ENCODE results near the gene MRPL20. TPM values are rescaled to one million over a fixed set of nuclear protein-coding genes. Genes with fewer than 3 reads are reported as not detected.
"Not testable (repeated sequence)": the region's sequence is repeated elsewhere in the genome, so short reads cannot be mapped to it uniquely, and the experiment has no call there.

Gene MRPL20
- total RNA-seq, 1 donor: 53.9 TPM

GRCh38 chr1:1418464-1419362, 11.6 kb upstream of the MRPL20 start:
- Histone ChIP-seq H2AFZ (ENCODE audit: low read length) (no peak overlapping the region), H3K27ac (ENCODE audit: low read depth, low read length) (no peak overlapping the region), H3K9me3 (ENCODE audit: low read depth, low read length) (no peaks in the 10 kb centered on the region), H3K27me3 (ENCODE audit: insufficient read depth, low read length) (no peaks in the 10 kb centered on the region), H3K4me3 (ENCODE audit: insufficient read depth, low read length) (no peak overlapping the region), H3K36me3 (ENCODE audit: insufficient read depth, low read length) (no peaks in the 10 kb centered on the region), H3K4me1 (ENCODE audit: insufficient read depth, low read length) (peaks cover 7% of the 10 kb centered on the region), H3K79me2 (ENCODE audit: insufficient read depth, low read length) (no peaks in the 10 kb centered on the region), H4K20me1 (ENCODE audit: insufficient read depth, low read length) (no peaks in the 10 kb centered on the region), H3K4me2 (ENCODE audit: insufficient read depth, low read length) (no peak overlapping the region)
- TF ChIP-seq, protein P1, sequence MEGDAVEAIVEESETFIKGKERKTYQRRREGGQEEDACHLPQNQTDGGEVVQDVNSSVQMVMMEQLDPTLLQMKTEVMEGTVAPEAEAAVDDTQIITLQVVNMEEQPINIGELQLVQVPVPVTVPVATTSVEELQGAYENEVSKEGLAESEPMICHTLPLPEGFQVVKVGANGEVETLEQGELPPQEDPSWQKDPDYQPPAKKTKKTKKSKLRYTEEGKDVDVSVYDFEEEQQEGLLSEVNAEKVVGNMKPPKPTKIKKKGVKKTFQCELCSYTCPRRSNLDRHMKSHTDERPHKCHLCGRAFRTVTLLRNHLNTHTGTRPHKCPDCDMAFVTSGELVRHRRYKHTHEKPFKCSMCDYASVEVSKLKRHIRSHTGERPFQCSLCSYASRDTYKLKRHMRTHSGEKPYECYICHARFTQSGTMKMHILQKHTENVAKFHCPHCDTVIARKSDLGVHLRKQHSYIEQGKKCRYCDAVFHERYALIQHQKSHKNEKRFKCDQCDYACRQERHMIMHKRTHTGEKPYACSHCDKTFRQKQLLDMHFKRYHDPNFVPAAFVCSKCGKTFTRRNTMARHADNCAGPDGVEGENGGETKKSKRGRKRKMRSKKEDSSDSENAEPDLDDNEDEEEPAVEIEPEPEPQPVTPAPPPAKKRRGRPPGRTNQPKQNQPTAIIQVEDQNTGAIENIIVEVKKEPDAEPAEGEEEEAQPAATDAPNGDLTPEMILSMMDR (IDR thresholded peaks at IDR 0.05; ENCODE audit: extremely low read depth, low read depth, low read length): no peak
- DNase-seq (ENCODE audit: insufficient read length, low spot score, missing footprints): peak; percentile 83

DNA sequence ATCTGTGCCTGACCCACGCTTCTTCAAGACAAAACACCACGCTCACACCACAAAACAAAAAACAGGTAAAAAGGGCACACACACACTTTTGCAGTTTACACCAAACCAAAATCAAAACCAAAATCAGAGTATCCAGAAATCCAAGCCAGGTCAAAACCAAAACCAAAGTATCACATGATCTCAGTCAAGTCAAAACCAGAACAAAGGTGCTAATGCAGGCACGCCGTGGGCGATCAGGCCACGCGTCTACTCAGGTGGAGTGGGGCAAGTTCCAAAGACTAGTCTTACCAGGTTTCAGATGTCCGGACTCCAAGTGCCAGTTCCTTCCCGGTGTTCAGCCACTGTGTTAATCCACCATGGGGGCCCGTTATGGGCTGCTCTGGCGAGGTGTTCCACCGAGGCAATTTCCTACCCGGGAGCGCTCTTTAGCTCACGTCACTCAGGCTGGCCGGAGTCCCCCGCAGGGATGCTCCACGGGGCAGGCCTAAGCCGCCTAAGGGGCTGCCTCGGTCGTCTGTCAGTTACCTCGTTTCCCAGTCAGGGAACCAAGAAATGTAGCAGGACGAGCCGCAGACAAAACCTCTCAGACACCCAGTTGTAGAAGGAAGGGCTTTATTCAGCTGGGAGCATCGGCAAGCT, 10.9 kb upstream of the MRPL20 start:
- not testable (repeated sequence) for H3K4me3 ChIP-seq (ENCODE audit: insufficient read depth, low read length); H3K4me2 ChIP-seq (ENCODE audit: insufficient read depth, low read length); H3K27me3 ChIP-seq (ENCODE audit: insufficient read depth, low read length); H4K20me1 ChIP-seq (ENCODE audit: insufficient read depth, low read length); H3K4me1 ChIP-seq (ENCODE audit: insufficient read depth, low read length); H3K9me3 ChIP-seq (ENCODE audit: low read depth, low read length); H3K36me3 ChIP-seq (ENCODE audit: insufficient read depth, low read length); H3K27ac ChIP-seq (ENCODE audit: low read depth, low read length); H2AFZ ChIP-seq (ENCODE audit: low read length); H3K79me2 ChIP-seq (ENCODE audit: insufficient read depth, low read length); DNase-seq (ENCODE audit: insufficient read length, low spot score, missing footprints)

DNA sequence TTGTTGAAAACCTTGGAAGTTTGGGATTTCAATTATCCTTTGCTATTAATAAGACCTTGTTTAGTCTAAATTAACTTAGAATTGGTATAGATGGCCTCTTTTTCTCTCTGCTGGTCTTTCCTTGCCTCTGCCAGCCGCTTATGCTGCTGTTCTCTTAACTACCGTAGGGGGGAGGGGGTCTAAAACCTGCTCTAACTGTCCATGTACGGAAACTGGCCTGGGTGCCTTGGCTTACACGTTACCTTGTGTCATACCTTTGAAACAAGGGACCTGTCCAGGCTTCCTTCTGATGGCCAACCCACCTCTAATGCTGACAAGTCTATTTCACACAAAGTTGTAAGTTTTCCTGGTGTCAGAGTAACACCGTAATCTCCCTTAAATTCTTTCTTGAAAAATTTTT, 10.3 kb upstream of the MRPL20 start:
- H3K4me2 ChIP-seq (ENCODE audit: insufficient read depth, low read length); H3K27ac ChIP-seq (ENCODE audit: low read depth, low read length); H2AFZ ChIP-seq (ENCODE audit: low read length); H3K36me3 ChIP-seq (ENCODE audit: insufficient read depth, low read length); H3K27me3 ChIP-seq (ENCODE audit: insufficient read depth, low read length); H3K4me3 ChIP-seq (ENCODE audit: insufficient read depth, low read length); H3K79me2 ChIP-seq (ENCODE audit: insufficient read depth, low read length); H3K9me3 ChIP-seq (ENCODE audit: low read depth, low read length); H4K20me1 ChIP-seq (ENCODE audit: insufficient read depth, low read length); H3K4me1 ChIP-seq (ENCODE audit: insufficient read depth, low read length): not testable (repeated sequence)
- peak; percentile 42 for DNase-seq (ENCODE audit: insufficient read length, low spot score, missing footprints)

DNA sequence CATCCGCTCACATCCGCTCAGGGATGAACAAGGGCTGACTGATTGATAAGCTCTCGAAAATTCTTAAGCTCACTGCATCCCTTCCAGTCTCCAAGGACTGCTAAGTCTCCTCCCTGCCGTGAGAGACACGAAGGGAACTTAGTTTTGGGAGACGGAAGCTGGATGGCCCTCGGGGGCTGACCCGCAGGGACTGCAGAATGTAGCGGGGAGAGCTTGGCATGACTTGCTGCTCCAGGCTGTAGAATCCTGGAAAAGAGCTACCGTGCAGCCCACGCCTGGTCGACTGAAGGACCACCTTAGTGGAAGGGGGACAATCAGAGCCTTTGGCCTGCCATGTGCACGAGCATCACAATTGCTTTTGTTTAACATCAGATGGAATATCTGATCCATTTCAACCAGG, 8.7 kb upstream of the MRPL20 start:
- H2AFZ ChIP-seq (ENCODE audit: low read length): no peak overlapping the region
- H3K4me2 ChIP-seq (ENCODE audit: insufficient read depth, low read length): no peak overlapping the region

DNA sequence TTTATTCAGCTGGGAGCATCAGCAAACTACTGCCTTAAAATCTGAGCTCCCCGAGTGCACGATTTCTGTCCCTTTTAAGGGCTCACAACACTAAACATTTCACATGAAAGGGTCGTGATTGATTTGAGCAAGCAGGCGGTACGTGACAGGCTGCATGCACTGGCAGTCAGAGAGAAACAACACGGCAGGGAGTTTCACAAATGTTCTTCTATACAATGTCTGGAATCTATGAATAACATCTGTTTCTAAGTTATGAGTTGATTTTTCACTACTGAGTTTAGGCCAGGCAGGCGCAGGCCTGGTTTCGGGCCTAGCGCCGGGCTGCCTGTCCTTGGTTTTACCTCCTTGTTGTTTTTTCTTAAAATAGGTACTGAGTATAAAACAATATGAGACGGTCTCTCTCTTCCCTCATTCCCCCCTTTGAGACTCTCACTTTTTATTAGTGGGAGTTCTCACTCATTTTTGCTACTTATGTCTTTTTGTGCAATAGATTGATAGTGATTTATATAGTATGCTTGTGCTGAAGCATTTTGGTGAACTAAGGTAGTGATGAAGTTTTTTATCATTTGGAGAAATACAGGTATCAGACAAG, 5.3 kb upstream of the MRPL20 start:
- Histone ChIP-seq H4K20me1 (ENCODE audit: insufficient read depth, low read length) (peaks cover 15% of the 10 kb centered on the region), H3K79me2 (ENCODE audit: insufficient read depth, low read length) (peaks cover 22% of the 10 kb centered on the region)
- not testable (repeated sequence) for H3K27me3 ChIP-seq (ENCODE audit: insufficient read depth, low read length)

More for the DNA sequence above, 8.7 kb upstream of the MRPL20 start:
- no peak overlapping the region for H3K27ac ChIP-seq (ENCODE audit: low read depth, low read length)
- H3K4me3 ChIP-seq (ENCODE audit: insufficient read depth, low read length): no peak overlapping the region
- DNase-seq (ENCODE audit: insufficient read length, low spot score, missing footprints): peak; percentile 25
- no peaks in the 10 kb centered on the region for H3K4me1 ChIP-seq (ENCODE audit: insufficient read depth, low read length)
- H3K9me3 ChIP-seq (ENCODE audit: low read depth, low read length): no peaks in the 10 kb centered on the region
- H3K79me2 ChIP-seq (ENCODE audit: insufficient read depth, low read length): no peaks in the 10 kb centered on the region
- no peaks in the 10 kb centered on the region for H3K36me3 ChIP-seq (ENCODE audit: insufficient read depth, low read length)
- no peaks in the 10 kb centered on the region for H4K20me1 ChIP-seq (ENCODE audit: insufficient read depth, low read length)
- TF ChIP-seq, protein P1 (IDR thresholded peaks at IDR 0.05; ENCODE audit: extremely low read depth, low read depth, low read length): no peak
- H3K27me3 ChIP-seq (ENCODE audit: insufficient read depth, low read length): no peaks in the 10 kb centered on the region

More for the DNA sequence above, 5.3 kb upstream of the MRPL20 start:
- not testable (repeated sequence) for H2AFZ ChIP-seq (ENCODE audit: low read length); H3K4me1 ChIP-seq (ENCODE audit: insufficient read depth, low read length); H3K4me2 ChIP-seq (ENCODE audit: insufficient read depth, low read length); H3K27ac ChIP-seq (ENCODE audit: low read depth, low read length); H3K9me3 ChIP-seq (ENCODE audit: low read depth, low read length); H3K4me3 ChIP-seq (ENCODE audit: insufficient read depth, low read length); H3K36me3 ChIP-seq (ENCODE audit: insufficient read depth, low read length)
- peak; percentile 76 for DNase-seq (ENCODE audit: insufficient read length, low spot score, missing footprints)
